Body of pancreas (tissue), 4 donors: ENCODE data around the gene SMTNL2.

Experiments
- CTCF ChIP-seq, 7 experiments: fragments of 450-650 bp in 4 of 7; fragments of 200-600 bp in 3 of 7; sonication (generic) in 3 of 7; IDR thresholded peaks; one replicate each; pipeline ENCODE4 v1.5.1; 2016 to 2019; ENCODE audit warnings: antibody characterized with exemption in 7 of 7
- POLR2A ChIP-seq, 3 donors: fragments of 450-650 bp; IDR thresholded peaks; one replicate each; pipeline ENCODE4 v1.6.1; 2016; ENCODE audit warnings: antibody characterized with exemption in 3 of 3, mild to moderate bottlenecking in 2 of 3

- TF ChIP-seq POLR2A (IDR thresholded peaks at IDR 0.05) (no peak), CTCF (IDR thresholded peaks at IDR 0.05) (no peak)
Measured at GRCh38 chr17:4551796-4552525, 32.4 kb upstream of the SMTNL2 start.
